Astrocyte (in vitro differentiated cells and primary cell): ENCODE measurements around the gene QRICH1. TPM values are rescaled to one million over a fixed set of nuclear protein-coding genes. Genes with fewer than 3 reads are reported as not detected.

Source experiments
- DNase-seq: peaks from one replicate; pipeline ENCODE4 v3.0.0-alpha.2; 2010; ENCODE audit warnings: low read depth
- FAIRE-seq: peaks from 2 replicates; lab custom pipeline; 2011; peaks lifted over from hg19 to GRCh38; lab: Jason Lieb, UNC
- H2AFZ ChIP-seq: 2 replicates; pipeline ENCODE4 v1.6.0; 2012; ENCODE audit warnings: low read depth, low read length, inconsistent platforms
- H3K27ac ChIP-seq: 2 replicates; pipeline ENCODE4 v1.5.1; 2011; ENCODE audit warnings: low read depth, low read length, inconsistent platforms
- H3K27me3 ChIP-seq: 2 replicates; pipeline ENCODE4 v1.6.0; 2011; ENCODE audit warnings: low read length, inconsistent platforms; ENCODE audit not compliant: insufficient read depth
- H3K36me3 ChIP-seq: 2 replicates; pipeline ENCODE4 v1.5.1; 2011; ENCODE audit warnings: low read length, inconsistent platforms; ENCODE audit not compliant: insufficient read depth
- H3K4me1 ChIP-seq: 2 replicates; pipeline ENCODE4 v1.5.1; 2011; ENCODE audit warnings: low read length, inconsistent platforms; ENCODE audit not compliant: insufficient read depth
- H3K4me2 ChIP-seq: 2 replicates; pipeline ENCODE4 v1.6.0; 2012; ENCODE audit warnings: low read length, inconsistent platforms
- H3K4me3 ChIP-seq: 2 replicates; pipeline ENCODE4 v1.5.1; 2011; ENCODE audit warnings: low read depth, mild to moderate bottlenecking, low read length, inconsistent platforms; ENCODE audit not compliant: insufficient read depth
- H3K79me2 ChIP-seq: 2 replicates; pipeline ENCODE4 v1.6.0; 2012; ENCODE audit warnings: mild to moderate bottlenecking, low read length, inconsistent platforms; ENCODE audit not compliant: insufficient read depth
- H3K9ac ChIP-seq: 2 replicates; pipeline ENCODE4 v1.6.0; 2012; ENCODE audit warnings: mild to moderate bottlenecking, low read length, inconsistent platforms
- H3K9me3 ChIP-seq: 2 replicates; pipeline ENCODE4 v1.5.1; 2012; ENCODE audit warnings: low read depth, mild to moderate bottlenecking, low read length, inconsistent platforms; ENCODE audit not compliant: insufficient read depth
- H4K20me1 ChIP-seq: 2 replicates; pipeline ENCODE4 v1.6.0; 2012; ENCODE audit warnings: low read length, inconsistent platforms; ENCODE audit not compliant: insufficient read depth
- H3K27ac Mint-ChIP-seq: one replicate; pipeline ENCODE4 v1.8.0; 2021; ENCODE audit warnings: mild to moderate bottlenecking, mixed read lengths; ENCODE audit not compliant: unreplicated experiment
- H3K27me3 Mint-ChIP-seq: one replicate; pipeline ENCODE4 v1.8.0; 2021; ENCODE audit warnings: low read depth, mixed read lengths; ENCODE audit not compliant: unreplicated experiment
- H3K36me3 Mint-ChIP-seq: one replicate; pipeline ENCODE4 v1.8.0; 2021; ENCODE audit warnings: low read depth, mixed read lengths; ENCODE audit not compliant: unreplicated experiment
- H3K4me1 Mint-ChIP-seq: one replicate; pipeline ENCODE4 v1.8.0; 2021; ENCODE audit warnings: low read depth, mixed read lengths; ENCODE audit not compliant: unreplicated experiment
- H3K4me3 Mint-ChIP-seq: one replicate; pipeline ENCODE4 v1.8.0; 2021; ENCODE audit warnings: mild to moderate bottlenecking, moderate library complexity, mixed read lengths; ENCODE audit not compliant: unreplicated experiment
- H3K9me3 Mint-ChIP-seq: one replicate; pipeline ENCODE4 v1.8.0; 2021; ENCODE audit warnings: mild to moderate bottlenecking, mixed read lengths; ENCODE audit not compliant: unreplicated experiment
- EZH2 ChIP-seq: IDR thresholded peaks from 2 replicates; pipeline ENCODE4 v1.6.1; 2012; ENCODE audit warnings: mild to moderate bottlenecking, low read length, inconsistent platforms; ENCODE audit not compliant: insufficient read depth
- total RNA-seq: library from RNA; stranded (reverse); gene quantifications from 2 replicates; pipeline ENCODE4 v1.2.1, GENCODE V29; 2021
- TF ChIP-seq, protein P1 (sequence below): IDR thresholded peaks from 2 replicates; pipeline ENCODE4 v1.5.1; 2011; ENCODE audit warnings: low read depth, mild to moderate bottlenecking, inconsistent platforms, low read length, moderate library complexity; ENCODE audit not compliant: insufficient read depth

The QRICH1 gene
- total RNA-seq, 1 donor from 2014 or later: 119 TPM

GRCh38 chr3:49120096-49120437, 26.2 kb upstream of the QRICH1 start:
- H3K27ac Mint-ChIP-seq: peak overlapping the region; percentile 89
- Histone ChIP-seq H3K27ac (peak overlapping the region; percentile 83), H3K4me1 (peaks cover 14% of the 10 kb centered on the region), H3K79me2 (peaks cover 23% of the 10 kb centered on the region), H2AFZ (no peak overlapping the region), H4K20me1 (peaks cover 28% of the 10 kb centered on the region), H3K27me3 (no peaks in the 10 kb centered on the region), H3K36me3 (peaks cover 49% of the 10 kb centered on the region), H3K9me3 (no peaks in the 10 kb centered on the region), H3K4me3 (peak overlapping the region; percentile 66), H3K9ac (peak overlapping the region; percentile 92), H3K4me2 (peak overlapping the region; percentile 91)
- peaks cover 8% of the 10 kb centered on the region for H3K4me1 Mint-ChIP-seq
- no peak for TF ChIP-seq EZH2
- TF ChIP-seq, protein P1, sequence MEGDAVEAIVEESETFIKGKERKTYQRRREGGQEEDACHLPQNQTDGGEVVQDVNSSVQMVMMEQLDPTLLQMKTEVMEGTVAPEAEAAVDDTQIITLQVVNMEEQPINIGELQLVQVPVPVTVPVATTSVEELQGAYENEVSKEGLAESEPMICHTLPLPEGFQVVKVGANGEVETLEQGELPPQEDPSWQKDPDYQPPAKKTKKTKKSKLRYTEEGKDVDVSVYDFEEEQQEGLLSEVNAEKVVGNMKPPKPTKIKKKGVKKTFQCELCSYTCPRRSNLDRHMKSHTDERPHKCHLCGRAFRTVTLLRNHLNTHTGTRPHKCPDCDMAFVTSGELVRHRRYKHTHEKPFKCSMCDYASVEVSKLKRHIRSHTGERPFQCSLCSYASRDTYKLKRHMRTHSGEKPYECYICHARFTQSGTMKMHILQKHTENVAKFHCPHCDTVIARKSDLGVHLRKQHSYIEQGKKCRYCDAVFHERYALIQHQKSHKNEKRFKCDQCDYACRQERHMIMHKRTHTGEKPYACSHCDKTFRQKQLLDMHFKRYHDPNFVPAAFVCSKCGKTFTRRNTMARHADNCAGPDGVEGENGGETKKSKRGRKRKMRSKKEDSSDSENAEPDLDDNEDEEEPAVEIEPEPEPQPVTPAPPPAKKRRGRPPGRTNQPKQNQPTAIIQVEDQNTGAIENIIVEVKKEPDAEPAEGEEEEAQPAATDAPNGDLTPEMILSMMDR: no peak
- H3K4me3 Mint-ChIP-seq: peak overlapping the region; percentile 92
- DNase-seq: no peak
- no peaks in the 10 kb centered on the region for H3K27me3 Mint-ChIP-seq
- H3K9me3 Mint-ChIP-seq: no peaks in the 10 kb centered on the region
- no peak for FAIRE-seq
- H3K36me3 Mint-ChIP-seq: peaks cover 27% of the 10 kb centered on the region

DNA sequence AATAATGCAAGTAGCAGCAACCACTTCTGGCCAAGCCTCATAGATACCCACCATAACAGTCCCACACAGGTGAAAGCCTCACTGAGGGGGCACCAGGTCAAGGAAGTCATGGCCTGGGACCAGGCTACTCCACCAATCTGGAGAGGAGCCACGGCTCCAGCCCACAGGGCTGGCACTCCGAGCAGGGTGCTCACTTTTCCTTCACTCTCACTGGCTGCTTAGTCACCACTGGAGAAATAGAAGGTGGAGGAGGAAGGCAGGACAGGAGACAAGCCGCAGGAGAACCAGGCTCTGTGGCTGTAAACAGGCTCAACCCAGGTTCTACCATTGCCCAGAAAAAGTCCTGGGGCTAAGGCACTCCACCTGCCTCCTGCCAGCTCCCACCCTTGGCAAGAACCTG, 25.6 kb upstream of the QRICH1 start:
- Histone ChIP-seq H3K27ac (peak overlapping the region; percentile 83), H4K20me1 (peaks cover 21% of the 10 kb centered on the region), H3K27me3 (no peaks in the 10 kb centered on the region), H3K4me2 (peak overlapping the region; percentile 91), H3K4me1 (peaks cover 14% of the 10 kb centered on the region), H3K9ac (peak overlapping the region; percentile 92), H2AFZ (no peak overlapping the region), H3K4me3 (peak overlapping the region; percentile 66), H3K9me3 (no peaks in the 10 kb centered on the region), H3K36me3 (peaks cover 48% of the 10 kb centered on the region), H3K79me2 (peaks cover 23% of the 10 kb centered on the region)
- Mint-ChIP-seq H3K9me3 (no peaks in the 10 kb centered on the region), H3K27ac (peak overlapping the region; percentile 89), H3K4me3 (peak overlapping the region; percentile 92), H3K36me3 (peaks cover 25% of the 10 kb centered on the region), H3K4me1 (peaks cover 8% of the 10 kb centered on the region), H3K27me3 (no peaks in the 10 kb centered on the region)
- FAIRE-seq: no peak
- TF ChIP-seq, protein P1: no peak
- TF ChIP-seq EZH2: no peak
- peak; percentile 16 for DNase-seq

DNA sequence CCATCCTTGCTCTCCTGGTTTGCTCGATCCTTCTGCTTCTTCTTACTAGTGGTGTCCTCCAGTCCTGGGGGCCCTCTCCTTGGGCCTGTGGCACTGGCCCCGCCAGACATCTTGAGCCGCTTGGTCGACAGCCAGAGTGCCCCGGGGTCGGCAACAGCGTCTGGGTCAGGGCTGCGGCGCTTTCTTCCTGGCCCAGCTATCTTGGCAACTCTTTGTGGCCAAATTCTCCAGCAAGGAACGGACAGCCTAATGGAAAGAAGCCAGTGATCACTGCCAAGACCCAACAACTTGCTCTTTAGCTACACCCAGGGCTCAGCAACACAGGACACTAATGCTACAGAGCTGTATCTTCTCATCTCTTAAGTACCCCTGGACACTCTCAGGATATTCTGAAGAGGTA, 25.2 kb upstream of the QRICH1 start:
- Mint-ChIP-seq H3K27ac (no peak overlapping the region), H3K4me1 (peaks cover 8% of the 10 kb centered on the region)
- peak overlapping the region; percentile 91 for H3K4me2 ChIP-seq

More for the DNA sequence above, 25.2 kb upstream of the QRICH1 start:
- TF ChIP-seq EZH2: no peak
- TF ChIP-seq, protein P1: no peak
- peak overlapping the region; percentile 92 for H3K9ac ChIP-seq
- H3K9me3 Mint-ChIP-seq: no peaks in the 10 kb centered on the region
- H3K79me2 ChIP-seq: peaks cover 23% of the 10 kb centered on the region
- peaks cover 14% of the 10 kb centered on the region for H3K4me1 ChIP-seq
- H3K4me3 Mint-ChIP-seq: peak overlapping the region; percentile 16
- H3K9me3 ChIP-seq: no peaks in the 10 kb centered on the region
- H3K27me3 Mint-ChIP-seq: no peaks in the 10 kb centered on the region
- FAIRE-seq (no peak), DNase-seq (peak; percentile 17)
- no peaks in the 10 kb centered on the region for H3K27me3 ChIP-seq
- peaks cover 19% of the 10 kb centered on the region for H4K20me1 ChIP-seq
- no peak overlapping the region for H3K4me3 ChIP-seq
- H3K36me3 Mint-ChIP-seq: peaks cover 29% of the 10 kb centered on the region
- no peak overlapping the region for H2AFZ ChIP-seq
- peaks cover 50% of the 10 kb centered on the region for H3K36me3 ChIP-seq
- H3K27ac ChIP-seq: peak overlapping the region; percentile 13
